Choroid plexus epithelial cell (primary cell): ENCODE data around the gene LIN7A.
A peak's percentile ranks its signal among the peaks of the same experiment; 100 is the strongest.

Experiments used
- DNase-seq: peaks from one replicate; pipeline ENCODE4 v3.0.0-alpha.2; 2010; ENCODE audit warnings: low read depth
- H3K4me3 ChIP-seq: 2 replicates; pipeline ENCODE4 v1.5.1; 2011; ENCODE audit warnings: low read depth, mild to moderate bottlenecking, control low read depth, low read length, moderate library complexity
- CTCF ChIP-seq: conservative IDR thresholded peaks from 2 replicates; pipeline ENCODE4 v1.5.1; 2011; ENCODE audit warnings: low read depth, mild to moderate bottlenecking, control low read depth, inconsistent platforms, low read length, moderate library complexity

The LIN7A gene

GRCh38 chr12:80780746-80781145, 157.0 kb downstream of the LIN7A start:
- no peak for TF ChIP-seq CTCF
- no peak overlapping the region for H3K4me3 ChIP-seq
- no peak for DNase-seq

- H3K4me3 ChIP-seq: no peak overlapping the region
- no peak for TF ChIP-seq CTCF
- peak; percentile 93 for DNase-seq
Measured at GRCh38 chr12:80778005-80778541, 159.7 kb downstream of the LIN7A start.

- no peak for TF ChIP-seq CTCF
- peak; percentile 26 for DNase-seq
- no peak overlapping the region for H3K4me3 ChIP-seq
Measured at GRCh38 chr12:80777587-80777986, 160.1 kb downstream of the LIN7A start.

GRCh38 chr12:80776706-80777105, 161.0 kb downstream of the LIN7A start:
- H3K4me3 ChIP-seq: no peak overlapping the region
- no peak for DNase-seq
- TF ChIP-seq CTCF: no peak

- DNase-seq: no peak
- H3K4me3 ChIP-seq: no peak overlapping the region
- no peak for TF ChIP-seq CTCF
Measured at GRCh38 chr12:80770958-80771357, 166.8 kb downstream of the LIN7A start.

- TF ChIP-seq CTCF: no peak
- DNase-seq: no peak
- no peak overlapping the region for H3K4me3 ChIP-seq
Measured at GRCh38 chr12:80769553-80770140, 168.1 kb downstream of the LIN7A start.

- no peak overlapping the region for H3K4me3 ChIP-seq
- TF ChIP-seq CTCF: no peak
- DNase-seq: no peak
Measured at GRCh38 chr12:80766897-80767296, 170.8 kb downstream of the LIN7A start.
